Suprapubic skin (tissue), 4 donors: Measurements from ENCODE around the gene SIGLEC14. TPM values are rescaled to one million over a fixed set of nuclear protein-coding genes. Genes with fewer than 3 reads are reported as not detected.

ENCODE experiments used
- DNase-seq, 2 donors: peaks; one replicate each; pipeline ENCODE4 v3.0.0-alpha.2; 2019; ENCODE audit warnings: low spot score in 2 of 2
- H3K27ac ChIP-seq: fragments of 200-600 bp; sonication (generic); one replicate; pipeline ENCODE4 v1.5.1; 2019
- H3K27me3 ChIP-seq: fragments of 200-600 bp; sonication (generic); one replicate; pipeline ENCODE4 v1.5.1; 2019
- H3K36me3 ChIP-seq: fragments of 200-600 bp; sonication (generic); one replicate; pipeline ENCODE4 v1.5.1; 2019
- H3K4me1 ChIP-seq: fragments of 200-600 bp; sonication (generic); one replicate; pipeline ENCODE4 v1.5.1; 2019
- H3K4me3 ChIP-seq: fragments of 200-600 bp; sonication (generic); one replicate; pipeline ENCODE4 v1.5.1; 2019; ENCODE audit warnings: mild to moderate bottlenecking
- H3K9me3 ChIP-seq: fragments of 200-600 bp; sonication (generic); one replicate; pipeline ENCODE4 v1.5.1; 2019
- EP300 ChIP-seq: sonication (generic); formaldehyde crosslinking; IDR thresholded peaks from one replicate; pipeline ENCODE4 v1.6.1; 2017; ENCODE audit warnings: antibody characterized with exemption
- POLR2A ChIP-seq, 2 donors: fragments of 450-650 bp; IDR thresholded peaks; one replicate each; pipeline ENCODE4 v1.6.1; 2017; ENCODE audit warnings: antibody characterized with exemption in 2 of 2, mild to moderate bottlenecking in 2 of 2, moderate library complexity in 2 of 2
- POLR2AphosphoS5 ChIP-seq, 3 donors: sonication (generic); formaldehyde crosslinking; IDR thresholded peaks; one replicate each; pipeline ENCODE4 v1.6.1; 2017; ENCODE audit warnings: antibody characterized with exemption in 3 of 3
- WGBS: methylation state at CpG from one replicate; pipeline ENCODE4 v1.1.5; 2018; 5-methylcytosine and 5-hydroxymethylcytosine counted together
- total RNA-seq, 4 donors: library from RNA; depleted of rRNA; stranded (reverse); fragments of >200 nt; gene quantifications; one replicate each; pipeline ENCODE4 v1.1.0, GENCODE V29; 2016
- TF ChIP-seq, protein P1 (sequence below), 2 donors: fragments of 200-600 bp in 1 of 2; fragments of 450-650 bp in 1 of 2; sonication (generic) in 1 of 2; IDR thresholded peaks; one replicate each; pipeline ENCODE4 v1.5.1; 2016 to 2019; ENCODE audit warnings: antibody characterized with exemption in 2 of 2, mild to moderate bottlenecking in 1 of 2, moderate library complexity in 1 of 2

Gene SIGLEC14
- total RNA-seq, 4 donors from 2014 or later: 0.30 to 0.72 (median 0.36) TPM; not detected in 1

DNA sequence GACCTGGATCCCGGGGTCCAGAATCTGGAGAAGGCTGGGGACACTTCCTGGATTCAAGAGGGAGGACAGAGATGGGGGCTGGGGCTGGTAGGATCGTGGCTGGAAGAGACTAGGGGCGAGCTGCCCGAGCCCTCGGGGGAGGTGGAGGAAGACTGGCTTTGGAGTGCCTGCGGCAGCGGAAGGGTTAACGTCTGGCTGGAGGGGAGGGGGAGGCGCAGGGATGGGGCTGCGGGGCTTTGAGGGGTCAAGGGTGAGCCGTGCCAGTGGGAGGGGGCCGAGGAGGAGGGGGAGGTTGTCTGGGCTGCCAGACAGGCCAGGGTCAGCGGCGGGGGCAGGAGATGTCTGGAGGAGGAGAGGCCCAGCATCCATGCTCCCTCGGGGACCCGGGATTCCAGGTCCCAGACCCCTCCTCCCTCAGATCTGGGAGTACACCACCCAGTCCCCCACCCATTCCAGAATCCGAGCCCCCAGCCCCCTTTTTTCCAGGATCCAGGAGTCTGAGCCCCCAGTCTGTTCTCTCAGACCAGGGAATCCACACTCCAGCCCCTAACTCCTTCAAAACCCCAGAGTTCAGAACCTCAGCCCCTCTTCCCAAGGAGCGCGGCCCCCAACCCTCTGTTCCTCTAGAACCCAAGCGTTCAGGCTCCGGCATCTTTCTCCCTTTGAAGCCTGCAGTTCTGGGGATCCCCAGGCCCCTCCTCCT is 43.3 kb upstream of the SIGLEC14 start:
- DNase-seq: no peak

DNA sequence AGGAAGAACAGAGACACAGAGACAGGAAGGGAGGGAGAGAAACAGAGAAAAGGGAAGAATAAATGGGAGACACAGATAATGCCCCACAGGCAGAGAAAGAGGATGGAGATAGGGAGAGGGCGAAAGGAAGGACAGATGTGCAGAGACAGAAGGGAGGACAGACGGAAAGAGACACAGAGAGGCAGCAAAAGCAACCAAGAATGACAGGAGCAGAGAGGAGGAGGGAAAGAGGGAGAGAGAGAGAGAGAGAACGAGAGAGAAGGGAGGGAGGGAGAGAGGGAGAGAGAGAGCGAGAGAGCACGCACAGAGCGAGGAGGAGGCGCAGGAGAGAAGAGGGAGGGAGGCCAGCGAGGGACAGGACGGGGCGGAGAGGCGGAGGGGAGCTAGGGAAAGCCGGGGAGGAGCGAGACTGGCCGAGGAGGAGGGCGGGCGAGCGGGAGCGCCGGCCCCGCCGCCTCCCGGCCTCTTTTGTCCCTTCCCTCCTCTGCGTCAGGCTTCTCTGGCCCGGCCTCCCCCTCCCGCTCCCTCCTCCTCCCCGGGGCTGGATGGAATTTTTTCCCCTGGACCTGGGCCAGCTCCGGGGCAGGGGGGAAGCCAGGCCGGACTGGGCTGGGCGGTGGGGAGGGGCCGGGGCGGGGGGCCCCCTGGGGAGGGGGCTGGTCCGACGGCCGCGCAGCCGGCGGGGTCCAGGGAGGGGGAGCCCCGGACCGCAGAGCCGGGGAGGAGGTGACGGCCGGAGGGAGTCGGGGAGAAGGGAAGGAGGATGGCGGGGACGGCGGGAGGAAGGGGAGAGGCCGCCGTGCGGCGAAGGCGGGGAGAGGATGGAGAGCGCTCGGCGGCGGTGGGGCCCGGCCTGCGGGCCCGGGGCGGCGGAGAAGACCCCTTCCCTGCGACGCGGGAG is 42.3 kb upstream of the SIGLEC14 start:
- Histone ChIP-seq H3K4me3 (peak overlapping the region; percentile 80), H3K9me3 (no peaks in the 10 kb centered on the region), H3K27me3 (no peaks in the 10 kb centered on the region), H3K4me1 (peaks cover 51% of the 10 kb centered on the region), H3K36me3 (peaks cover 4% of the 10 kb centered on the region), H3K27ac (peak overlapping the region; percentile 97)
- DNase-seq: peak; percentile 92 to 93
- WGBS: under 1% methylated on average over 34 of the region's 63 CpGs
- TF ChIP-seq, protein P1, sequence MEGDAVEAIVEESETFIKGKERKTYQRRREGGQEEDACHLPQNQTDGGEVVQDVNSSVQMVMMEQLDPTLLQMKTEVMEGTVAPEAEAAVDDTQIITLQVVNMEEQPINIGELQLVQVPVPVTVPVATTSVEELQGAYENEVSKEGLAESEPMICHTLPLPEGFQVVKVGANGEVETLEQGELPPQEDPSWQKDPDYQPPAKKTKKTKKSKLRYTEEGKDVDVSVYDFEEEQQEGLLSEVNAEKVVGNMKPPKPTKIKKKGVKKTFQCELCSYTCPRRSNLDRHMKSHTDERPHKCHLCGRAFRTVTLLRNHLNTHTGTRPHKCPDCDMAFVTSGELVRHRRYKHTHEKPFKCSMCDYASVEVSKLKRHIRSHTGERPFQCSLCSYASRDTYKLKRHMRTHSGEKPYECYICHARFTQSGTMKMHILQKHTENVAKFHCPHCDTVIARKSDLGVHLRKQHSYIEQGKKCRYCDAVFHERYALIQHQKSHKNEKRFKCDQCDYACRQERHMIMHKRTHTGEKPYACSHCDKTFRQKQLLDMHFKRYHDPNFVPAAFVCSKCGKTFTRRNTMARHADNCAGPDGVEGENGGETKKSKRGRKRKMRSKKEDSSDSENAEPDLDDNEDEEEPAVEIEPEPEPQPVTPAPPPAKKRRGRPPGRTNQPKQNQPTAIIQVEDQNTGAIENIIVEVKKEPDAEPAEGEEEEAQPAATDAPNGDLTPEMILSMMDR (IDR thresholded peaks at IDR 0.05): peak in 1 of 2 donors; percentile 27
- no peak for TF ChIP-seq EP300

More for the DNA sequence above, 43.3 kb upstream of the SIGLEC14 start:
- peak overlapping the region; percentile 97 for H3K27ac ChIP-seq
- 4% methylated on average over 19 of the region's 21 CpGs for WGBS
- TF ChIP-seq EP300: no peak
- TF ChIP-seq POLR2A (IDR thresholded peaks at IDR 0.05): no peak
- TF ChIP-seq, protein P1 (IDR thresholded peaks at IDR 0.05): no peak
- TF ChIP-seq POLR2AphosphoS5 (IDR thresholded peaks at IDR 0.05): no peak
- peaks cover 53% of the 10 kb centered on the region for H3K4me1 ChIP-seq
- H3K4me3 ChIP-seq: peak overlapping the region; percentile 80
- no peaks in the 10 kb centered on the region for H3K9me3 ChIP-seq
- no peaks in the 10 kb centered on the region for H3K27me3 ChIP-seq
- peaks cover 13% of the 10 kb centered on the region for H3K36me3 ChIP-seq

DNA sequence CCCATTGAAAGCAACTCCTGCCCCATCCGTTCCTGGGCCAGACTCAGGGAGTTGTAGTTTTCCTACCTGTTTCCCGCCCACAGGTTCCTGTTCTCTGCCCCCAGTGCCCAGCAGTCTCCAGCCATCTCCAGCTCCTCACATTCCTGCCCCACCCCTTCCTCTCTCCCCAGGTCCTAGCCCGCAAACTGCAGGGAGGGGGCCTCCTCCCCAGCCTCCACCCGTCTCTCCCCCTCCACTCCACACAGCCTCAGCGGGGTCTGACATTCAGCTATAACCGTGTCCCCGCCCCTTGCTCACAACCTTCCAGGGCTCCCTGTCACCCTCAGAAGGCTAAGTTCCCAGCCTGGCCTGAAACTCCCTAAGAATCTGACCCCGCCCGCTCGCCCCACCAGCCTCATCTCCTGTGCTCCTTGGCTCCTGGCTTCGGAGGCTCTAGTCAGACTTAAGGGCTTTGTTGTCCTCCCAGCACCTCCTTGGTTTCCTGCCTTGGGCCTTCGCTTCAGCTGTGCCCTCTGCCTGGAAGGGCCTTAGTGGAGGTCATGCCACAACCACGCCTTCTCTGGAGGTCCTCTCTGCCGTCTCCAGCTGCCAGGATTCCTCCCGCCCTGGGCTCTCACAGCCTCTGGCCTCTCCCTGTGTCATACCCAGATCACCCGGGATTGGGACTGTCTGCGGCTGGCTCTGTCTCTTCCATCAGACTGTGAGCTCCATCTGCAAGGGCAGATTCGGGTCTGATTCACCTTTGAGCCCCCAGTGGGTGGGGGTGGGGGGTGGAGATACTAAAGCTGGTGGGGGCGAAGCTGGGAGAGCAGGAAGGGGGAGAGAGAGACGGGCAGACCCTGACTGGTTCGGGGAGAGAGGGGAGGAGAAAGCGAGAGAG is 41.4 kb upstream of the SIGLEC14 start:
- Histone ChIP-seq H3K27me3 (no peaks in the 10 kb centered on the region), H3K36me3 (no peaks in the 10 kb centered on the region), H3K27ac (peak overlapping the region; percentile 97), H3K4me1 (peaks cover 51% of the 10 kb centered on the region), H3K4me3 (peak overlapping the region; percentile 80), H3K9me3 (no peaks in the 10 kb centered on the region)
- 5% methylated on average over 22 of the region's 22 CpGs for WGBS
- TF ChIP-seq EP300 (no peak), POLR2A (IDR thresholded peaks at IDR 0.05) (no peak), POLR2AphosphoS5 (IDR thresholded peaks at IDR 0.05) (no peak)
- TF ChIP-seq, protein P1 (IDR thresholded peaks at IDR 0.05): no peak
- DNase-seq: peak in 1 of 2 donors; percentile 84

DNA sequence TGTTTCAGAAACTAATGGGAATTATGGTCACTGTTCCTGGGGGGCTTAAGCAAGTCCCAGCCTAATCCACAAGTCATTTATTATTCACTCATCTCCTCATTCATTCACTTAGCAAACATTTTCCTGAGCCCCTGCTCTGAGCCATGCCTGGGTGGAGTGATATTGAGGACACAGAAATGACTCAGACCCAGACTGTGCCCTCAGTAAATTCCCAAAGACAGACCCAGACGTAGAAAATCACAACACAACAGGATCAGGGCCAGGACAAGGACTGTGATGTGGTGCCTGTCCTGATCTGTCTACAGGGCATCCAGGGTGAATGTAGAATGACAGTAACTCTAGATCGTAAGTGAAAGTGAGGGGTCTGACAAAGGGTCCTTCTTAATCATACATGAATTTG is 39.5 kb upstream of the SIGLEC14 start:
- Histone ChIP-seq H3K9me3 (no peaks in the 10 kb centered on the region), H3K36me3 (no peaks in the 10 kb centered on the region), H3K4me1 (peaks cover 35% of the 10 kb centered on the region), H3K27me3 (no peaks in the 10 kb centered on the region), H3K27ac (no peak overlapping the region), H3K4me3 (no peak overlapping the region)
- TF ChIP-seq EP300 (no peak), POLR2A (IDR thresholded peaks at IDR 0.05) (no peak), POLR2AphosphoS5 (IDR thresholded peaks at IDR 0.05) (no peak)
- TF ChIP-seq, protein P1 (IDR thresholded peaks at IDR 0.05): no peak
- WGBS: 80% methylated on average over 2 of the region's 2 CpGs
- no peak for DNase-seq
